NCI-H446 treated with DMSO at 0.1 percent for 48 hours (cell line): ENCODE measurements around the gene SLC22A31.

Source experiments
- DNase-seq: peaks from one replicate; lab custom pipeline; 2025; lab: John Stamatoyannopoulos, UW

The SLC22A31 gene

DNA sequence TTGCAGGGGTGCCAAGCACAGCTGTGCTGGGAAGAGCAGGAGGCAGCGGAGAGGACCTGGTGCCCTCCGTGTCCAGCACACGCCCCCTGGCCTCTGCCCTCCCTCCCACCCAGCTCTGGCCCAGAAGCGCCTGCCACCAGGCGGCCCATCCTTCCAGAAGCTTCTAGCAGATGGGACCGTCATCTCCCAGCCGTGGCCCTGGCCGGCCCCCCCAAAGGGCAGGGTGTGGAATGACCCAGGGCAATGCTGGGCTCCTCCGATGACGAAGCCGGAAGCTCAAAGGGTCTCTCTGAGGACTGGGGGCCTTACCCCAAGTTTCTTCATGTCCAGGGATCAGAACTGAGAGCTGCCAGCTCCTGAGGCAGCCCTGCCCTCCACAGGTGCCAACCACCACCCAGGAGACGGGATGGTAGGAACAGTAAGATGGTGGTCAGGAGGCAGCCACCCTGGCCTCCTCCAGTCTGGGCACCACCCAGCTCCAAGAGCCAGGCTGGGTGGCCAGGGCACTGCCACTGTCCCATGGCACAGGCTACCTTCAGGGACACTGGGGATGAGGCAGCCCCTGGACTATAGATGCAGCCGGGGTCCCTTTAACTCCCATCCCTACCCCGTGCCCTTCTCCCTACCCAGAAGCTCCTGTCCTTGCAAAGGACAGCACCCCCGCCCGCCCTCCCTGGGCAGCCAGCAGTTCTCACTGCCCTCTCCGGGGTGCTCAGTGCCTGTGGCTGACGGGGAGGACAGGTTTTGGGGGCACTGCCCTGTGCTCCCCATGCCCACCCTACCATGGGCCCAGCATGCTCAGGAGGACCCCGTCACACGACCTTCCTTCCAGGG is 35.3 kb downstream of the SLC22A31 start:
- DNase-seq = no peak

DNA sequence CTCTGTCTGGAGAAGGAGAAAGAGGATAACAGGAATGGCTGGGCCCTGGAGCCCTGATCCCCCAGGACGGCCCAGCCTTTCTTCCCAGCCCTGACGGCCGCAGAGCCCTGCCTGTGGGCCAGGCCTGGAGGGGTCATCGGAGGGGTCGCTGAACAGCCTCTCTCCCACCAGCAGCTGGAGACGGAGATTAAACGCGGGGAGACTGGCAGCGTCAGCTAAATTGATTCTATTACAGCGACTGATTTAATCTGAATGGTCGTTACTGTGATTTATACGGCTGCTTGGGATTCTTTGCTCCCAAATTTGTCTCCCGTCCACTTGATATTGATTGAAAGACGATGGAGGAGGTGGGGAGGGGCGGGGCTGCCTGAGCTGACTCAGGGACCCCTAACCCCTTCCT is 35.9 kb downstream of the SLC22A31 start:
- DNase-seq = no peak

DNA sequence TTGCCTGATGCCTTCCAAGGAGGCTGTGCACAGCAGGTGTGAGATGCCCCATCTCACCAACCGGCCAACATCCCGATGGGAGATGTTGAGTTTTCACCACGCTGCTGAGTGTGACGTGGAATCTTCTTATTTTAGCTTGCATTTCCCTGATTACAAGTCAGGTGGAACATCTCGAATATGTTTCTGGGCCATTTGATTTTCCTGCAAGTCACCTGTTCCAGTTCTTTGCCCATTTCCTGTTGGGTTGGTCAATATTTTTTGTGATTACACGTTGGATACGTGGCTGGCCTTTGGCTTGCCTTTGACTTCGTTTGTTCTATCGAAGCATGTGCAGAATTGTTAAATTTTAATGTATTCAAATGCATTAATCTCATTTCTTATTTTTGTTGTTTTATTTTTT is 37.0 kb downstream of the SLC22A31 start:
- DNase-seq = no peak

DNA sequence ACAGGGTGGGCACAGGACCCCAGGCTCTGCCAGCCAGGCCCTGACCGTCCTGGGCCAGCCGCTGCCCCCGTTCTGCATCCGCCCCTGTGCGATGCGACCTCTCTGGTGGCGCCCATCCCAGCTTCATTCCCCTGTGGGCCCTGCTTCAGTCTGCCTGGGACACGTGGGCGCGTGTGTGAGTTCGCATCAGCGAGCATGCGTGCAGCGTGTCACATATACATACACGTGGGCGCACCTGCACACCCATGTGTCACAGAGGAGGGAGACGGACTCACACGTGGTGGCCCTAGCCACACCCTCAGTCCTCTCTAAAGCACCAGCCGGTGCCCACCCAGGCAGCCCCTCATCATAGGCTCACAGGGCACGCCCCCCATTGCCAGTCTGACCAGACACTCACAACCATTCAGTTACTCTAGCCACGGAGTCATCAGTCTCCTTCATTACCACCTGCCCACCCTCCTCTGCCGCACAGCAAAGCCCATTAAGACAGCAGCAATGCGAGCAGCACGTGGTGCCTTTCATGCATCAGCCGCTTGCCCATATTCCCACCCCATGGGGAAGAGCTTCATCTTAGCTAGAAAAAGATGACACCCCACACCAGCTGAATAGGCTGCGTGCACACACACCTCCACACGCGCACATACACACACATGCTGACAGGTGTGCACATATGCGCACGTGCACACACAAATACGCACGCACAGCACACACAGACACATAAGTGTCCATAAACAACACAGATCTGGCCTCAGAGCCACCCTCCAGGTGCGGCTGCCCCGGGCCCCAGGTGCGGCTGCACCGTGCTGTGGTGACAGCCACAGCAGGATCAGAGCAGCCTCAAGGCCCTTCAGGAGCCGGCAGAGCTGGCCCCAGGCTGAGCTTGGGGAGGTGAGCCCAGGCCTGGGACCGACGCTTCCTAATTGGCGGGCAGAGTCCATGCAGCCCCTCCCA is 38.3 kb downstream of the SLC22A31 start:
- no peak for DNase-seq

DNA sequence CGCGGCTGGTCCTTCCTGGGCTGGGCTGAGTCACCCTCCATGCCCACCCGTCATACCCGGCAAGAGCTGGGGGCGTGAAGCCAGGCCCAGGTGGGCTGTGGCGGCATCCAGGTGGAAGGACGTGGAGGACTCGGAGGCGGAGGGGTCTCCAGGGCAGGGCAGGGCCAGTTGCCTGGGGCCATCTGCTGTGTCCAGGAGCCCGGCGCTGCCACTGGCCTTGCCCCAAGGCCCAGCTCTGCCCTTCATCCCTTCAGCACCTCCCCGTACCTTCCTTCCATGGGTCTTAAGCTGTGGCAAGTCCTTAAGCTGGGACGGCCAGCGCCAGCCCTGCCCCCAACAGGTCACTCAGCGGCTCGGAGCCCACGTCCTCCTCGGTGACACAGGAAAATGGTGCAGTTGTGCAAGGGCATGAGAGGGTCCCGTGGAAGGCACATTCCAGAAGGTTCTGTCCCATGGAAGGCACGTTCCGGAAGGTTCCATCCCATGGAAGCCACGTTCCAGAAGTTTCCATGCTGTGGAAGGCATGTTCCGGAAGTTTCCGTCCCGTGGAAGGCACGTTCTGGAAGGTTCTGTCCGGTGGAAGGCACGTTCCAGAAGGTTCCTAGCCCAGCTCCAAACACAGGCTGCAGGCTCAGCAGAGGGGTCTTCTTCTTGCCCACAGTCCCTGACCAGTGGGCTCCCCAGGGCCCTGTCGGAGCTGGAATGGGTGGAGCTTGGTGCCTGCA is 39.2 kb downstream of the SLC22A31 start:
- no peak for DNase-seq

DNA sequence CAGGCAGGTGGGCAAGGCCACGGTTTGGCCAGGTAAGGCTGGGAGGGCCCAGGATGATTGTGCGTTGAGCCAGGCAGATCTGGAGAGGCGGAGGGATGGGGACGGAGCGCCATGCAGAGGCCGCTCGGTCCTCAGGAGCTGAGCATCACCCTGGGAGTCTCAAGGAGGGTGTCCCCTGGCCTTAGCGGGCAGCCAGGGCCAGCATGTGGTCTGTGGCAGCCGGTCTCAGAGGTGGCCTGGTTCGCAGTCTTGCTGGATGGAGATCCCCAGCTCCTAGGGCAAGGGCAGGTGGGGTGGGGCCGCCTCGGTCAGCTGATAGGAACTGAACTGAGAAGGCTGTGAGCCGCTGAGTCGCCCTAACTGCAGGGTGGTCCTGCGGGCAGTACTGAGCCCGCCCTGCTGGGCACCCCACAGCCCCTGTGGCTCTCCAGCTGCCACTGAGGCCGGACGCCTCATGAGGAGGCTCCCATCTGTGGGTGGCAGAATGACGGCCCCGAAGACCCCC is 40.4 kb downstream of the SLC22A31 start:
- DNase-seq = no peak

DNA sequence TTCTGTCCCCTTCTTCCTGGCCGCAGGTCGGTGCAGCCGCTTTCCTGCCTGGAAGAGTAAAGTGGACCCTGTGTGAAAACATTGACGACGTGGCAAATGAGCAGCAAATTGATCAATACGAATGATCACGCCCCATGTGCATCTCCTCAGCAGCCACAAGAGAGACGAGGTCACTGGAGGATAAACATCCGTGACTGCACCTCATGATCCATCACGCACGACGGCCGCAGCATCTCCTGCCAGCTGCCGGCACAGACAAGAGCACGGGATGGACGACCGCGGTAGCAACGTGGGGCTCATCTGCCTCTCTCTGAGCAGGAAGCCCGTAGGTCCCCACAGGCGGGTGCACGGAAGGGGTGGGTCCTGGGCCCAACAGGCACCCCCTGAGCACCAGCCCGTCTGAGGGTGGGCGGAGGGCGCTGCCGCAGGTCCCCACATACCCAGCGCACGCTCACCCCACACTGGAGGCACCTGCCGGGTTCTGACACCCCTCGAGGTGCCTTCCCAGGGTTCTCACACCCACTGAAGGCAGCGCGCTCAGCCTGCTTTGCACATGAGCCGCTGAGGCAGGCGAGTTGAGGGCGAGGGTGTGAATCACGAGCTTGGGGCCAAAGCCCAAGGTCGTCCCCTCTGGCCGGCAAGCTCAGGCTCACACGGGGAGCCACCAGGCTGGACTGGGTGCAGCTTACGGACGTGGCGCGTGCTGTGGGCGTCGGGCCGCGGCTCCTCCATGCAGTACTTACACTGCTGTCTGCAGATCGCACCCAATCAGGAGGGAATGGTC is 41.1 kb downstream of the SLC22A31 start:
- DNase-seq = no peak

DNA sequence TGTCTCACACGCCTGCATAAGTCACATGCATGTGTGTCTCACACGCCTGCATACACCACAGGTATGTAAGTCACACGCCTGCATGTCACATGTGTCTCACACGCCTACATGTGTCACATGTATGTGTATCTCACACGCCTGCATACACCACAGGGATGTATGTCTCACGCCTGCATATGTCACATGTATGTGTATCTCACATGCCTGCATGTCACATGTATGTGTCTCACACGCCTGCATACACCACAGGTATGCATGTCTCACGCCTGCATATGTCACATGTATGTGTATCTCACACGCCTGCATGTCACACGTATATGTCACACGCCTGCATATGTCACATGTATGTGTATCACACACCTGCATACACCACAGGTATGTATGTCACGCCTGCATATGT is 42.6 kb downstream of the SLC22A31 start:
- DNase-seq = no peak

DNA sequence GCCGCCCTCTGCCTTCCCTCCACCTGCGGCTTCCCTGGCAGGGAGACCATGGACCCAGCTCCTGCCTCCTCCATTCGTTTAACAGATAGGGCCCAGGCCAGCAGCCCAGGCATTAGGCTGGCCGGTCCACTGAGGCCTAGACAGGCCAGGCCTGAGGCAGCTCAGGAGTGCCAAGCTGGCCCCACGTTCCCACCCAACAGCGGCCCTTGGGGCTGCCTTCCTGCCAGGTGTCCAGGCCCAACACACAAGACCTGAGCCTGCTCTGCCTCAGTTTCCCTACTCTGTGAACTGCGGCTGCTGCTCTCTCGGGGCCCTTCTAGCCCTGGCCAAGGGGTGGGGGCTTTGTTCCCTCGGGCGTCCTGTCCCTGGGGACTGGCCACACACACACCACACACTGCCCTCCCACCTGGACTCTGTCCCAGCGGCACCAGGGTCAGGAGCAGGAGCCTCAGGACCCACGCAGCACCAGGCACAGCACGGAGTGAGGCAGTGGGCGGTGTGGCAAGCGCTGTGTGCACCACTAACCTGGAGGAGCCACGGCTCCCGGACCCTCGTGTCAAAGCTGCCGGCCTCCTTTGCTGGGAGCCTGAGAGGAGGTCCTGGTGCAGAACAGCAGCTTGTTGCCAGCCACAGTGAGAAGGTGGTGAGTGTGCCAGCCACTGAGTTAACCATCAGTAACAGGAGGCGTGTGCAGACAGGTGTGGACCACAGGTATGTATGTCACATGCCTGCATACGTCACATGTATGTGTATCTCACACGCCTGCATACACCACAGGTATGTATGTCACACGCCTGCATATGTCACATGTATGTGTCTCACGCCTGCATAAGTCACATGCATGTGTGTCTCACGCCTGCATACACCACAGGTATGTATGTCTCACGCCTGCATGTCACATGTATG is 43.3 kb downstream of the SLC22A31 start:
- no peak for DNase-seq

DNA sequence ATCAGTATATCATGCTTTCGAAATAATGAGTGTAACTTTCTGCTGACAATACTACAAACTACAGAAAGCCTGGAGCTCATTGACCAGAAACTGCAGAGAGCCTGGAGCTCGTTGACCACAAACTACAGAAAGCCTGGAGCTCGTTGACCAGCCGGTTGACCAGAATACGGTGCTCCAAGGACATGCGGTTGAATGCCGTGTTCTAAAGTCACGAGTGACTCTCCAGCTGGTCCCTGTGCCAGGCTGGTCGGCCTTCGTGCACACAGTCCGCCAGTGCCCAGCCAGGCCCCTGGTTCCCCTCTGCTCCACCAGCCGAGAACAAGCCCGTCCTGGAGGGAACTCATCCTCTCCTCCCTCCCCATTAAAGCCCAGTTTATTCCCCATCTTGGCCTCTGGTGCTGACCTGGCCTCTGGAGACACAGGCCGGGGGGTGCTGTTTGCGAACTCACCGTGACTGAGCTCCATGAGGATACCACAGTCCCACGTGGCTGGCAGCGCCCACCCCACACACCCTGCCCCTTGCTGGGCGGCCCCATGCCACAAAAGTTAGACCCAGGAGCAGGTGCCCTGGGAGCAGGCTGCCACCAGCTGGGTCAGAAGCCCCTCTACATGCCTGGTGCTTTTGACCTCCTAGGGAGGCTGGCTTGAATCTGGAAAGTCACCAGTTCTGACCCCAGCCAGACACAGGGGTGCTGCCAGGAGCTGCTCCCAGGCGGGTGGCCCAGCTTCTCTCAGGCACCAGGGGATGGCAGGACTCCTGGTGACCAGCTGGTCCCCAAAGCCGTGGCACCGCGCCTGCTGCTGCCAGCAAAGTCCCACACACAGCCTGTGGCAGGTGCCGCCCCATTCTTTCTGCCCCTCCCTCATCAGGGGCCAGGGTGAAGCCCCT is 44.2 kb downstream of the SLC22A31 start:
- no peak for DNase-seq

DNA sequence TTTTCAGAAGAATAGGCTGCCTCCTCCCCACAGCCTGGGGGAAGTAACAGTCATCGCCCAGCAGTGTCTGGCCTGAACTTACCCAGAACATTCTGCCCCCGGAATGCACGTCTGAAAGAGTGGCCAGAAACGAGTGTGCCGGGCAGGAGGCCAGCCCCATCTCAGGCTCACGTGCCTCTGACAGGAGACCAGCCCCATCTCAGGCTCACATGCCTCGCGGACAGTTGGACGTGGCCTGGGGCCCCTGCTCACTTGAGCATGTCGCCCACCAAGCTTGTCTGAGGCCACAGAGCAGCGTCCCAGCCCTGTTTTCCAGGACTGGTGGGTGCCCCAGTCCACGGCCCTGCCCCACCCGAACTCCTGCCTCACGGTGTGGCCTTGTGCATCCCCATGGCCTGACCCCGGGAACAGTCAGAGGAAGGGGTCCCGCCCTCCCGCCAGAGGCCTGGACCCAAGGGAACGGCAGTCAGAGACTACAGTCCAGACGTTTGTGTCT is 45.1 kb downstream of the SLC22A31 start:
- DNase-seq = no peak

DNA sequence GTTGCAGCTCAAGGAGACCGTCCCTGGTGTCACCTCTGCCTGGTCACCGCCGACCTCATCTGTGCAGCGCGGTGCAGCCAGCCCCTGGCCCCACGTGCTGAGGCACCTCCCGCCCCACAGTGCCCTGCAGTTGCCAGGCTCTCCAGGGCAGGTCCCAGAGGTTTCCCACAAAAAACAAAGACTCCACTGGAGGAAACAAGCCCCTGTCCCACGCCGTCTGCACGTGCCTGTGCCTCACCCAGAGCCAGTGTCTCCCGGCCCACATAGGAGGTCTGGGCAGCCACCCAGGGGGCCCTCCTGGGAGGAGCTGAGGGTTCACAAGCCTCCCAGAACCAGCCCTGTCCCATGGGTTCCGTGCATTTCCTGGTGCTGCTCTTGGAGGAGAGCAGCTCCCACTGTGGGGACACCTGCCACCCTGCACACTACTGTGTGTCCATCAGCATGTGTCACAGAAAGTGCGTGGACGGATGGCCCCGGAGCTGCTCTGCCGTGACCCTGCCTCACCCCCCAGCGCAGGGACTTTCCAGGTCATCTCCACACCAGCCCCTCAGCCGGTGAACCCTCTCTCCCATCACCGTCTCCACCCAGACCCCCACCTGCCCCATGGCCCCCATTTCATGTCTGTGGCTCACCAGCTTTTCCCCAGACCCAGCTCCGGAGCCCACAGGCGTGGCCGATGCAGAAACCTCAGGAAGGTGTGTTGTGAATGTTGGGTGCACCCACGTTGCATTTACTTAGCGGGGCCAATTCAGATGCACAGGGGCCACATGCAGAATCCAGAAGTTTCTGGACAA is 45.8 kb downstream of the SLC22A31 start:
- DNase-seq = no peak

DNA sequence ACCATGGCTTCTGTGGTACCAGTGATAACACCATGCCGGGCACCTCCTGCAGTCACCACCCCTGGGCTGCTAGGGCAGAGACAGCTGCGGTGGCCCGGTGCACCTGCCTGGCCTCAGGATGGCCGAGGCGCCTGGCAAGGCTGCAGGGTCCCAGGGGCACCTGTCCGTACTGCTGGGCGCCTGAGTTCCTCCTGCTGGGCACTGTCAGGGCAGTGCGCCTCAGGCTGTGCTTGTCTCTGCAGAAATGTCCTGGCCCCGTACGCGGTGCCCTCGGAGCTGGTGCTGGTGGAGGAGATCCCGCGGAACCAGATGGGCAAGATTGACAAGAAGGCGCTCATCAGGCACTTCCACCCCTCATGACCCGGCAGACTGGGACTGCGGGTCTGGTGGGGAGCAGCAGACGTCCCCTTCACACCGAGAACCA is 46.5 kb downstream of the SLC22A31 start:
- DNase-seq = no peak

DNA sequence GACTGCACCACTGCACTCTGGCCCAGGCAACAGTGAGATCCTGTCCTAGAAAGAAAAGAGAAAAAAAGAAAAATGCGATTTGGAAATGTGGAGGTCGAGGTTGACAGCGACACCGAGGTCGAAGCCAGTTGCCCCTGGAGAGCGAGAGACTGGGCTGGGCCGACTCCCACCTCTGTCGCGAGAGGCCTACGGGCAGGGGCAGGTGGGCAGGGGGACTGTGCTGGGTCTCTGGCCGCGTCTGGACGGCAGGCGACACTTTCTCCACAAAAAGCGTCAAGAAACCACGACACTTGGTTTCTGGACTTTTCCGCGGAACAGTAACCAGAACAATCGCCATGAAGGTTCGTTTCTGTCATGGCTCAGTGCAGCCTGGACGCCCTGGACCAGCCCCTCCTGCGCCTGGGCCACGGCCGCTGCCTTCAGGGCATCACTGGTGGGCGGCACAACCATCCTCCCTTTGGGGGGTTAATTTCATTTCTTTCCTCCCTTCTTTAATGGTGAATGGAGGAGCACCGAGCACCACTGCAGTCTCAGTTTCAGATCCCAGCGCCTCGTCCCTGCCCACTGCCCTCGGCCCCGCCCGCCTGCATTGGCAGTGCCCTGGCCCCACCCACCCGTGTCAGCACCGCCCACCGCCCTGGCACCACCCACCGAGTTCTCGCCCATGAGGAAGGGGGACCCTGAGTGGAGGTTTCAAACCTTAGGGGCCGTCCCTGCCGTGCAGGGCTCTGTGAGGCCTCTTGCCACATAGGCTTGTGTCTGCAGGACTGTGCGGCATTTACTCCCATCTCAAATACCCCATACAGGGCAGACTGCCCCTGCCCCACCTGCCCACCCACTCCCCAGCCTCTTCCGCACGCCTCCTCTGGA is 47.3 kb downstream of the SLC22A31 start:
- DNase-seq = no peak

DNA sequence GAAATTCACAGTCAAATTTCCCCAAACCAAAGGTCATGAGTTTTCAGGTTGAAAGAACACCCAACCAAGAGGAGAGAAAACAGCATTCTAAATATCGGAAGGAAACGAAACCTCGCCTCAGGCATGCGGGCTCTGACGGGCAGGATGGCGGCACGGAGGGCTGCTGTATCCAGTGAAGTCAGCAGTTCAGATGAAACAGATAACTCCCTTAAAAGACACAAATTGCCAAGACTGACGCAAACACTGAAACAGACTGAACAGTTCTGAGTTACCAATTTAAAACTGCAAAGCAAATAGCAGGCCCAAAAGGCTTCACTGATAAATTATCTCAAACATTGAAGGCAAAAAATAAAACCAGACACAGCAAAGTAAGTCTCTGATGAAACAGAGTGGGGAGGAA is 49.4 kb downstream of the SLC22A31 start:
- no peak for DNase-seq

DNA sequence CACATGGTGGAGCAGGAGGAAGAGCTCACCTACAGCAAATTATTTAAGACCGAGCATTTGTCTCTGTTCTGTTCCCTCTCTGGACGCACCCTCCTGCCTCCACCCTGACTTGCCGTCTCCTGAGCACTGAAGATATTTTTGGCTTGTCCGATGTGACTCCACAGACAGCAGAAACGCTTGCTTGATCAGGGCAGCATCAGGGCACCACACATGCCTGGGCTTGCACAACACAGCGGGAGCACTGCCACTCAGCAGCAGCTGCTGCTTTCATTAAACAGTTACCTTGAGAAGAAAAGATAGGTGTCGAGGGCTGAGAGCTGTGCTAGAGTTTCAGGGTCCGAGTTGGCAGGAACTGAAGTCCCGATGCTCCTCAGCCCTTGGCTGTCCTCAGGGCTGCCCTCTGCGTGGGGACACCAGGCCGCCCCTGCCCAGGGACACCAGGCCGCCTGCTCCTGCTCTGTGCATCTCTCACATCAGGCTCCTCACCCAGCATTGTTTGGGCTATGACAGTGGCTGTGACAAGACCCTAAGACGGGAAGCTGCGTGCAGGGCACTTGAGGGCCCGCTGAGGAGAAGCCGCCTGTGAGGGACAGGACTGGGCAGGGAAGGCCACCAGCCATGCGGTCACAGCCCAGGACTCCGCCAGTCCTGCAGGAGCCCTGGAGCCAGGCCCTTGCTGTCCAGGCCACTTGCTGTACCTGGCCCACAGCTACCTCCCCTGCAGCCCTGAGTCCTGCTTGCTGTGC is 50.1 kb downstream of the SLC22A31 start:
- DNase-seq = no peak

DNA sequence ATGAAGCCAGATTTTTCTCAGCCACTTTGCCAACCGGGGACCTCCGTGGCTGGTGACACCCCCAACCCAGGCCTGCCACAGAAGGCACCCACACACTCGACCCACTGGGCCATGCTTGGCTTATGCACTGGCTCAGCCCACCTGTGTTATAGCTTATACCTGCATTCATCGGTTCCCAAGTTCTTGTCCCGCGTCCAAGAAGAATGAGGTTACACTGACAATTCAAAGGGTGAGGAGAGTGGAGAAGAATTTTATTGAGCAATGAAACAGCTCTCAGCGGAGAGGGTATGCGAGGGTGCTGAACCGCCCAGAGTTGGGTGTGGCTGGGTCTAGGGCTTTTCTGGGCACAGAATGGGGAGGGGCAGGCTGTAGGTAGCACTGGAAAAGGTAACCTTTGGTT is 51.0 kb downstream of the SLC22A31 start:
- DNase-seq = no peak
